HG03135 (cell line): ENCODE results near the gene POU6F1.
A peak's percentile ranks its signal among the peaks of the same experiment; 100 is the strongest.
"Not testable (repeated sequence)": the region's sequence is repeated elsewhere in the genome, so short reads cannot be mapped to it uniquely, and the experiment has no call there.

Source experiments
- ATAC-seq: cut with Tn5 transposase; IDR thresholded peaks from one replicate; pipeline ENCODE4 v1.9.1; 2021; ENCODE audit warnings: mild to moderate bottlenecking, moderate library complexity; ENCODE audit not compliant: unreplicated experiment

Gene POU6F1

GRCh38 chr12:51217968-51218606, at the start of gene POU6F1:
Gene POU6F1, minus strand, starts transcription at chr12:51218062. Its CDS starts 11,226 bp downstream, at chr12:51206836.
- peak; percentile 73 for ATAC-seq

DNA sequence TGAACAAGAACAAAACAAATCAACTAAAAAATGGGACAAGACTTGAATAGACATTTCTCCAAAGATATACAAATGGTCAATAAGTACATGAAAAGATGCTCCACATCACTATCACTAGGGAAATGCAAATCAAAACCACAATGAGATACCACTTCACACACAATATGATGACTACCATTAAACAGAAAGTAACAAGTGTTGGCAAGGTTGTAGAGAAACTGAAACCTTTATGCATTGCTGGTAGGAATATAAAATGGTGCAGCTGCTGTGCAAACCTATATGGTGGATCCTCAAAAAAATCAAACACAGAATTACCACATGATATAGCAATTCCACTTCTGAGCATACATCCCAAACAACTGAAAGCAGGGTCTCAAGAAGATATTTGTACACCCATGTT, 47.2 kb upstream of the POU6F1 start:
- no peak for ATAC-seq

GRCh38 chr12:51264297-51264696, 46.4 kb upstream of the POU6F1 start:
- ATAC-seq, result no peak

- no peak for ATAC-seq
Observed at GRCh38 chr12:51263341-51263740, 45.5 kb upstream of the POU6F1 start.

GRCh38 chr12:51262758-51263177, 44.9 kb upstream of the POU6F1 start:
- ATAC-seq, result no peak

GRCh38 chr12:51259600-51259999, 41.7 kb upstream of the POU6F1 start:
- not testable (repeated sequence) for ATAC-seq

DNA sequence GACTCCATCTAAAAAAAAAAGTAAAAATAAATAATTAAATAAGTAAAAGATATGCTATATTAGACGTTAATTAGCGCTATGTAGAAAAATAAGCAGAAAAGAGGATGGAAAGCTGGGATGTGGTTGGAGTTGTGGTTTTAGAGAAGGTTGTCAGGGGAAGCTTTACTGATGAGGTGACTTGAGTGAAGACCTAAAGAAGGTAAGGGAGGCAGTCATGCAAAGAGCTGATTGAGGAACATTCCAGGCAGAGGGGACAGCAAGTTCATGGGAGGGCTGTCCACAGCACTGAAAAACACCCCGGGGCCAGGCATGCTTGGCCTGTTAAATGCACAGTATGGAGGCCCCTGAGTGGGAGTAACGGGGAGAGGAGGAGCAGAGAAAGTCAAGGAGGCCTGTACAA, 36.7 kb upstream of the POU6F1 start:
- ATAC-seq, result no peak

- ATAC-seq, result no peak
Observed at GRCh38 chr12:51253276-51253675, 35.4 kb upstream of the POU6F1 start.

GRCh38 chr12:51247523-51248206, 29.8 kb upstream of the POU6F1 start:
- ATAC-seq, result no peak

DNA sequence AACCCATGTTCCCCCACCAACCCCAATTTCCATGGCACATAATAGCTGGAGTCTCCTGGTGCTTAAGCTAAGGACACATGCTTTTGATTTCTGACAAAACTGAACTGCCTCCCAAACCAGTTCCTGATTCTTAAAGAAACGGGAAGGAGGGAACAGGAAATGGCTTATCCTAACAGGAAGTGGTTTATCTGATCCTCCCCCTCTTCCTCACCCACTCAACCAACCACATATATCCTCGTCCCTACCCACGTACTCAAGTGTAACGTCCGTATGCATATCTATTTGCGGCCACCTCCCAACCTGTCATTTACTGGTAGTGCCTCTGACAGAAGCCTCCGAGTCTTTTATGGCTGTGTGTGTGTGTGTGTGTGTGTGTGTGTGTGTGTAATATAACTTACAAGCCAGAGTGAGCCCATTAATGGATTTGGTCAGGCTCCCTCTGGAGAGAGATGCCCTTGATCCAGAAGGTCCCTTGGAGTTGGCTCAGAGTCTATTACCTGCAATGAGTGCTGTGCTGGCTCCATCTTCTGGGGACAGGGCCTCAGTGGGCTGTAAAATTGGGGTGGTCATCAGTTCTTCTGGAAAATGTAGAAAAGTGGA, 28.5 kb upstream of the POU6F1 start:
- ATAC-seq, result no peak

DNA sequence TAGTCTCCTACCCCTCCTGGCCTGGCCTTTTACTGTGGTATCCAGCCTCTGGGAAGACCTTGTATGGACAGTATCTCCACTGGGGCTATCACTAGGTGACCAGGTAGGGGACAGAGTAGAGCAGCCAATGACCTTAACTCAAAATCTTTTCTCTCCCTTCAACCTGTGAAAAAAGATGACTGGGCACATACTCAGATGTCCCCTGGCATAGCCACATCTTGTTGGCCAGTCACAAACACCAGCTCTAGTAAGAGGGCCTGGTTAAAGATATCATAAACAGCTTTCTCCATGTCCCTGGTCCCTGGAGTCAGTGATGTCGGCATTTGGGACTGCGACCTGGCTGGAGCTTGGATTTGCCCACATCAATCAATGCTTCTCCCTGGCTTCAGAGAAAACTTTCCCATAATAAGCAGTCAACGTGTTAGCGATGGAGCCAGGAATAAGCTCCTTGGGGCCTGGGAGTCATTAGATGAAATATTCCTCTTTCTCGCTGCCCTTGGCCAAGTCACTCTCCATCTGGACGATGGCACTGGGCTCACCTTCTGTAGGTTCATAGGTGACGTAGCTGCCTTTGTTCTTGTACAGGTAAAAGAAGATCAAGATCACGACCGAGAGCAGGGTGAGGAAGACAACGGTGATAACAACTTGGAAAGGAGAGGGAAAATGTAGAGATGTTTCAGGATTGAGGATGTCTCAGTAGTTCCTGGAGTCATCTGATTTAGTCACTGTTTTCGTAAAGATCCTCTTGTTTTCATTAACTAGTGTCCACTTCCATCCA, 27.8 kb upstream of the POU6F1 start:
- ATAC-seq, result no peak

- no peak for ATAC-seq
Observed at GRCh38 chr12:51244269-51244668, 26.4 kb upstream of the POU6F1 start.

- ATAC-seq, result no peak
Observed at GRCh38 chr12:51242876-51243275, 25.0 kb upstream of the POU6F1 start.

DNA sequence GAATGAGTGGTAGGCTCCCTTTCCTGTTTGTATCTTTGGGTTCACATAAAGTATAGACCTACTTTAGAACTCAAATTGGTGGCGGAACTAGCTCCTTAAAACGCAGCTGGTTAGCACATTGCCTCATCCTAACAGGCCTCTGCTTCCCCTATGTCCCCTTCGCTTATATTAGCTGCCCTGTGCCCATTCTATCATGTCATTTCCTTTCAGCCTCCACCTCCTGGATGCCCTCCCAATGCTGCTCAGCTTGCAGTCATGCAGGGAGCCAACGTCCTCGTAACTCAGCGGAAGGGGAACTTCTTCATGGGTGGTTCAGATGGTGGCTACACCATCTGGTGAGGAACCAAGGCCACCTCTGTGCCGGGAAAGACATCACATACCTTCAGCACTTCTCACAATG, 24.3 kb upstream of the POU6F1 start:
- no peak for ATAC-seq

DNA sequence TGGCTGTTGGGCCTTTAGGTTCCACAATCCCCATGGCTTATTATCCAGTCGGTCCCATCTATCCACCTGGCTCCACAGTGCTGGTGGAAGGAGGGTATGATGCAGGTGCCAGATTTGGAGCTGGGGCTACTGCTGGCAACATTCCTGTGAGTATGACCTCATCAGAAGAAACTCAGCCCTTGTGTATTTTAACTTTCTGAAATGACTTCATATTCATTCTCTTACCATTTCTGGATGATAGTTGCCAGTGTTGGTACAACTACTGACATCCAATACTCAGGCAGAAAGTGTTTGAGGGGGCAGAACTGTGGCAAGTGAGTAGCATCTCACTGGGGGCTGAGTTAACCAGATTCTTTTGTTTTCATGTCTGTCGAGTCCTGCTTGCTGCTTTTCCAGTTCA, 23.1 kb upstream of the POU6F1 start:
- no peak for ATAC-seq

GRCh38 chr12:51238510-51239334, 20.9 kb upstream of the POU6F1 start, which contains the start of gene DAZAP2:
Gene DAZAP2, plus strand, starts transcription at chr12:51238826. Its CDS starts 82 bp downstream, at chr12:51238908.
- peak; percentile 93 for ATAC-seq

- ATAC-seq, result peak; percentile 12
Observed at GRCh38 chr12:51238037-51238509, 20.2 kb upstream of the POU6F1 start.

GRCh38 chr12:51234530-51234929, 16.7 kb upstream of the POU6F1 start:
- no peak for ATAC-seq

DNA sequence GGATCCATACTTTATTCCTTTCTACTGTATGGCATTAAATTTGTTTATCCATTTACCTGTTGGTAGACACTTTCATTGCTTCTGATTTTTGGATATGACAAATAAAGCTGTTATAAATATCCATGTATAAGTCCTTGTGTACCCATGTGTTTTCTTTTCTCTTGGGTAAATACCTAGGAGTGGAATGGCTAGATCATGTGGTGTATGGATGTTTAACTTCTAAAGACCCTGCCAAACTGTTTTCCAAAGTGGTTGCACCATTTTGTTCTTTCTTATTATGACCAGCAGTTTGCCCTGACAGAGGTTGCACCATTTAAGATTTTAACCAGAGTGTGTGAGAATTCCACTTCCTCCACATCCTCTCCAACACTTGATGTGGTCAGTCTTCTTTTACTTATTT, 14.8 kb upstream of the POU6F1 start:
- ATAC-seq, result no peak

DNA sequence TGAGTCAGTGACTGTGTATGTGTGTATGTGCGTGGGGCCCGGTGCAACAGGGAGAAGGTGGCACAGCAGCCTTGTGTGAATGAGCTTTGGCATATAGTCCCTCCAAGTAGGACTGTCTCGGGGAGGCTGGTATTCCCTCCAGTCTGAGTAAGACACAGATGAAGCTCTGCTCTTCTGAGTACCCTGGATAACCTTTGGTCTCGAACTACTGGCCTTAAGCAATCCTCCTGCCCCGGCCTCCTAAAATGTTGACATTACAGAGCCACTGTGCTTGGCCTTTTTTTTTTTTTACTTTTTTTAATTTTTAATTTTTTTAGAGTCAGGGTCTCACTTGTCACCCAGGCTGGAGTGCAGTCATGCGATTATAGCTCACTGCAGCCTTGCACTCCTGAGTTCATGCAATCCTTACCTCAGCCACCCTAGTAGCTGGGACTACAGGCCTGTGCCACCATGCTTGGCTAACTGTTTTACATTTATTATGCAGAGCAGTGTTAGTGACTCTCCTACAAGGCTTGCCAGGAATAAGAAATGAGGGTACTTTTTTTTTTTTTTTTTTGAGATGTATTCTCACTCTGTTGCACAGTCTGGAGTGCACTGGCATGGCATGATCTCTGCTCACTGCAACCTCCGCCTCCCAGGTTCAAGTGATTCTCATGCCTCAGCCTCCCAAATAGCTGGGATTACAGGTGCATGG, 11.4 kb upstream of the POU6F1 start:
- no peak for ATAC-seq
